GM12873 (cell line): ENCODE measurements around the gene STYX.

Experiments used
- CTCF ChIP-seq: IDR thresholded peaks from 2 replicates; pipeline ENCODE4 v1.5.1; 2012; ENCODE audit warnings: low read depth, mild to moderate bottlenecking, moderate library complexity, low read length, control low read depth; ENCODE audit not compliant: insufficient read depth; ENCODE audit errors: missing control alignments

The STYX gene

DNA sequence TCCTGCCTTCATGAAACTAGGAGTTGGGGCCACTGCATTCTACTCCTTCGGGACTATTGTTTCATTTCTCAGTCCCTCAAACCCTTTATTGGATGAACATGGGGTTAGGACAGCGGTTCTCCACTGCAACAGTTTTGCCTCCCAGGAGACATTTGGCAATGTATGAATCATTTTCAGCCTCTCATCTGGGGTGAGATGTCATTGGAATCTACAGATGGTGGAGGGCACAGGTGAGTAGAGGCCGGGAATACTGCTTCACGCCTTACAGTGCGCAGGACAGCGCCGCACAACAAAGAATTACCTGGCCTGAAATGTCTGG, 62.1 kb downstream of the STYX start:
- no peak for TF ChIP-seq CTCF

DNA sequence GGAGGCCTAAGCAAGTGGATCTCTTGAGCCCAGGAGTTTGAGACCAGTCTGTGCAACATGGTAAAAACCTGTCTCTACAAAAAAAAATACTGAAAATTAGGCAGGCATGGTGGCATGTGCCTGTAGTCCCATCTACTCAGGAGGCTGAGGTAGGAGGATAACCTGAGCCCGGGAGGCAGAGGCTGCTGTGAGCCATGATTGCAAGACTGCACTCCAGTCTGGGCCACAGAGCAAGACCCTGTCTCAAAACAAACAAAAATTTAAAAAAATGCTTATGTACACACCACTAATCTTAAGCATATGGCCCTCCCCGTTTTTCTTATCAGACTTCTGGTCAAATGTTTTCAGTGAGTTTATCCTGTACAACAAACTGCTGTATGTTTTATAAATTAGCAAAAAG, 63.1 kb downstream of the STYX start:
- no peak for TF ChIP-seq CTCF

GRCh38 chr14:52797653-52798052, 67.7 kb downstream of the STYX start:
- no peak for TF ChIP-seq CTCF

DNA sequence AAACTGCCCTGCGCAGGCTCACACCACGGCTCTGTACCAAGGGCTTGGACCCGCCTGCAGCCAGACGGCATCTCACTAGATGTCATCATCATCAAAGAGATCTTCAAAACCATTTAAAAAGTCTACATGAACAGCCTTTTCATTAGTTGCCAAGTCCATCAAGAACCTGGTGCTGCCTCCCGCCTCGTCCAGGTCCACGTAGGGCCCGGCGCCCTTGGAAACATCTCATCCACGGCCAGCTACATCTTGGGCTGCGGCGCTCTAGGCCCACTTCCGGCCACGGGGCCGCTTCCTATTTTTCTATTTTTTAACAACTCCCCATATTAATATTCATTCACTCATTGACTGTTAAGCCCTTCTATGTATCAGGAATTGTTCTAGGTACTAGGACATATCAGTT, 68.9 kb downstream of the STYX start:
- no peak for TF ChIP-seq CTCF

DNA sequence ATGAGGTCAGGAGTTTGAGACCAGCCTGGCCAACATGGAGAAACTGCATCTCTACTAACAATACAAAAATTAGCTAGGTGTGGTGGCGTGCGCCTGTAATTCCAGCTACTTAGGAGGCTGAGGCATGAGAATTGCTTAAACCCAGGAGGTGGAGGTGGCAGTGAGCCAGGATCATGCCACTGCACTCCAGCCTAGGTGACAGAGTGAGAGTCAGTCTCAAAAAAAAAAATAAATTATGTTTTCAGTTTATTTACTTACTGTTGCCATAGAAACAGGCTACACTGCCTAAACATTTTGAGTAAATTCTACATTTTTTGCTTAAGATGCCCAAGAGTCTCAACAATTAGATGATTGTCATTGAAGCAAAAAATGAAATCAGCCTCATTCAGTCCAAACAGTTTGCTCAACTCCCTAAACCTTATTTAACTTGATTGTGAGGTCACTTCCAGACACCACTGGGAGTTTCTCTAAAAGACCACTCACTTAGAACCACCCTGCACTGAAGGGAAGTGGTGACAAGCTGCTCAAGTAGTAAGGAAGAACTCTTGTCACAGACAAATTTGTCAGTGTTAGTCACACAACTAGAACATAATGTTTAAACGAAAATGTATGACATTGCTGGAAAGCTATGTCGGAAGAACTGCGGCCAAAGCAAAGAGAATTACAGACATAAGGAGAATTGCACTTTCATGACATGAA, 71.2 kb downstream of the STYX start:
- TF ChIP-seq CTCF = no peak

DNA sequence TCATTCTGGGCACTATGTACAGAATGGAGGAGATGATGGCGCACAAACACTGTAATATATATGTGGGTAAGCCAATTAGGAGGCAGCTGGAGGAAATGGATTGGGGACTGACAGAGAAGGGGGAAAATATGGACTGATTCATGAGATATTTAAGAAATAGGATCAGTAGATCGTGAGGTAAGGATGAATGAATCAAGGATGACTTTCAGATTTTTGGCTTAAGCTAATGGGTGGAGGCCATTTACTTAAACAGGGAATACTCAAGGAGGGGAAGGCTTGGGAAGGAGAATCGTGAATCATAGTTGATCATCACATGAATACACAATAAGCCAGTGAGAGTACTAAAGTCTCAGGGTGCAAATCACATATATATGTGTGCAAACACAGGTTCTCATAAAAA, 72.6 kb downstream of the STYX start:
- TF ChIP-seq CTCF = no peak

- TF ChIP-seq CTCF = no peak
These were observed 76.1 kb downstream of the STYX start for GRCh38 chr14:52806115-52806514.

GRCh38 chr14:52808101-52808500, 78.1 kb downstream of the STYX start:
- TF ChIP-seq CTCF = no peak
